ENCODE data around the gene OR1K1. TPM values are rescaled to one million over a fixed set of nuclear protein-coding genes. Genes with fewer than 3 reads are reported as not detected.

The OR1K1 gene, protein sequence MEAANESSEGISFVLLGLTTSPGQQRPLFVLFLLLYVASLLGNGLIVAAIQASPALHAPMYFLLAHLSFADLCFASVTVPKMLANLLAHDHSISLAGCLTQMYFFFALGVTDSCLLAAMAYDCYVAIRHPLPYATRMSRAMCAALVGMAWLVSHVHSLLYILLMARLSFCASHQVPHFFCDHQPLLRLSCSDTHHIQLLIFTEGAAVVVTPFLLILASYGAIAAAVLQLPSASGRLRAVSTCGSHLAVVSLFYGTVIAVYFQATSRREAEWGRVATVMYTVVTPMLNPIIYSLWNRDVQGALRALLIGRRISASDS
- not detected for polyA plus RNA-seq
- long read RNA-seq, donor 1 = 0 reads
- long read RNA-seq, donor 2 = 0 reads
- long read RNA-seq, donor 3 = 0 reads
- long read RNA-seq, donor 4 = 0 reads
- long read RNA-seq, donor 5 = 0 reads
- long read RNA-seq, donor 6 = 0 reads
- long read RNA-seq, donor 7 = 0 reads
- long read RNA-seq, donor 8 = 0 reads
- long read RNA-seq, donor 9 = 0 reads
- long read RNA-seq, donor 10 = 0 reads
- long read RNA-seq, donor 11 = 0 reads

DNA sequence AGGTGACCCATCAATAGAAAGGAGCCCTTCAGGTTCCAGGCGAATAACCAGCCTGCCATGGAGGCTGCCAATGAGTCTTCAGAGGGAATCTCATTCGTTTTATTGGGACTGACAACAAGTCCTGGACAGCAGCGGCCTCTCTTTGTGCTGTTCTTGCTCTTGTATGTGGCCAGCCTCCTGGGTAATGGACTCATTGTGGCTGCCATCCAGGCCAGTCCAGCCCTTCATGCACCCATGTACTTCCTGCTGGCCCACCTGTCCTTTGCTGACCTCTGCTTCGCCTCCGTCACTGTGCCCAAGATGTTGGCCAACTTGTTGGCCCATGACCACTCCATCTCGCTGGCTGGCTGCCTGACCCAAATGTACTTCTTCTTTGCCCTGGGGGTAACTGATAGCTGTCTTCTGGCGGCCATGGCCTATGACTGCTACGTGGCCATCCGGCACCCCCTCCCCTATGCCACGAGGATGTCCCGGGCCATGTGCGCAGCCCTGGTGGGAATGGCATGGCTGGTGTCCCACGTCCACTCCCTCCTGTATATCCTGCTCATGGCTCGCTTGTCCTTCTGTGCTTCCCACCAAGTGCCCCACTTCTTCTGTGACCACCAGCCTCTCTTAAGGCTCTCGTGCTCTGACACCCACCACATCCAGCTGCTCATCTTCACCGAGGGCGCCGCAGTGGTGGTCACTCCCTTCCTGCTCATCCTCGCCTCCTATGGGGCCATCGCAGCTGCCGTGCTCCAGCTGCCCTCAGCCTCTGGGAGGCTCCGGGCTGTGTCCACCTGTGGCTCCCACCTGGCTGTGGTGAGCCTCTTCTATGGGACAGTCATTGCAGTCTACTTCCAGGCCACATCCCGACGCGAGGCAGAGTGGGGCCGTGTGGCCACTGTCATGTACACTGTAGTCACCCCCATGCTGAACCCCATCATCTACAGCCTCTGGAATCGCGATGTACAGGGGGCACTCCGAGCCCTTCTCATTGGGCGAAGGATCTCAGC, at the start of gene OR1K1:
Gene OR1K1 (plus strand): TSS at position 58 of the 995 bp plus-strand sequence. CDS start 0 bp downstream, at position 58.
- Histone ChIP-seq H3K9me3 (ENCODE audit: control insufficient read depth, low read depth, low read length) (no peaks in the 10 kb centered on the region), H3K27me3 (ENCODE audit: control insufficient read depth, insufficient read depth, low read length) (no peaks in the 10 kb centered on the region), H3K27ac (ENCODE audit: low read length) (no peak within 1 kb of the TSS), H3K4me1 (ENCODE audit: control insufficient read depth, insufficient read depth, low read length) (no peaks in the 10 kb centered on the region), H3K4me3 (ENCODE audit: low read length) (no peak within 1 kb of the TSS), H3K36me3 (ENCODE audit: control insufficient read depth, insufficient read depth, low read length) (no peaks in the 10 kb centered on the region)
- DNase-seq = no peak
- WGBS (ENCODE audit: insufficient coverage, low lambda C conversion rate) = 100% methylated on average over 1 of the region's 30 CpGs

DNA sequence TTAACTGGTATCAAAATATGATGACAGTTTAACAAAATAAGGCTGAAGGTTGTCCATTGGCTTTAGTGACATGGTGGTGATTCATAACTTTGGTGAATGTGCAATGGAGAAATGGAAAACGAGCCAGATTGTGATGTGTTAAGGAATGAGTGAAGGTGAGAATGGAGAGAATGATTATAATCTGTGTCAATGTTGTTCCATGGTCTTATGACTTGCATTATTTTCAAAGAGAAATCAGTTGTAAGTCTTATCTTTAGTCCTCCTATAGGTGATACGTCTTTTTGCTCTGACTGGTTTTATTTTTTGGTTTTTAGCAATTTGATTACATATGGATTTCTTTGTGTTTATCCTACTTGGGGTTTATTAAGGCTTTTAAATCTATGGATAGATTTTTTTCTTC, 45.1 kb upstream of the OR1K1 start:
- no peak overlapping the region for H3K27ac ChIP-seq (ENCODE audit: low read length)
- 21% methylated on average over 2 of the region's 2 CpGs for WGBS (ENCODE audit: insufficient coverage, low lambda C conversion rate)
- no peaks in the 10 kb centered on the region for H3K9me3 ChIP-seq (ENCODE audit: control insufficient read depth, low read depth, low read length)

DNA sequence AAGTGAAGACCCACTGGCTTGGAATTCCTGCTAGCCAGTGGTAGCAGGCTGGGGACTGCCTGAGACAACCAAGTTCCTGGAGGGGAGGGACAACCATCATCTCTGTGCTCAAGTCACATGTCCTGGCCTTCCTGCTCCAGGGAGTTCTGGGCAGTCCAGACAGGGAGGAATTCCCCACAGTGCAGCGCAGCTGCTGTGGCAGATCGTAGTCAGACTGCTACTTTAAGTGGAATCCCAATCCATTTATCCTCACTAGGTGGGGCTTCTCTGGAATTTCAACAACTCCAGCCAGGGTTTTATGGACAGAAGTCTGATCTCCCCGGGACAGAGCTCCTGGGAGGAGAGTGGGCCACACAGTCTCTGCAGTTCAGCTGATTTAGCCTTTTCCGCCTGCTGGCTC, 32.1 kb upstream of the OR1K1 start:
- no peaks in the 10 kb centered on the region for H3K27me3 ChIP-seq (ENCODE audit: control insufficient read depth, insufficient read depth, low read length)
- H3K4me3 ChIP-seq (ENCODE audit: low read length) = no peak overlapping the region
- no peaks in the 10 kb centered on the region for H3K36me3 ChIP-seq (ENCODE audit: control insufficient read depth, insufficient read depth, low read length)
- H3K27ac ChIP-seq (ENCODE audit: low read length) = no peak overlapping the region
- no peak for DNase-seq
- H3K9me3 ChIP-seq (ENCODE audit: control insufficient read depth, low read depth, low read length) = no peaks in the 10 kb centered on the region
- no peaks in the 10 kb centered on the region for H3K4me1 ChIP-seq (ENCODE audit: control insufficient read depth, insufficient read depth, low read length)
- WGBS (ENCODE audit: insufficient coverage, low lambda C conversion rate) = no CpG with 5 or more reads among the region's 4 CpGs

More for the DNA sequence above, 45.1 kb upstream of the OR1K1 start:
- no peaks in the 10 kb centered on the region for H3K27me3 ChIP-seq (ENCODE audit: control insufficient read depth, insufficient read depth, low read length)
- no peak for DNase-seq
- no peaks in the 10 kb centered on the region for H3K4me1 ChIP-seq (ENCODE audit: control insufficient read depth, insufficient read depth, low read length)
- no peaks in the 10 kb centered on the region for H3K36me3 ChIP-seq (ENCODE audit: control insufficient read depth, insufficient read depth, low read length)
- no peak overlapping the region for H3K4me3 ChIP-seq (ENCODE audit: low read length)

DNA sequence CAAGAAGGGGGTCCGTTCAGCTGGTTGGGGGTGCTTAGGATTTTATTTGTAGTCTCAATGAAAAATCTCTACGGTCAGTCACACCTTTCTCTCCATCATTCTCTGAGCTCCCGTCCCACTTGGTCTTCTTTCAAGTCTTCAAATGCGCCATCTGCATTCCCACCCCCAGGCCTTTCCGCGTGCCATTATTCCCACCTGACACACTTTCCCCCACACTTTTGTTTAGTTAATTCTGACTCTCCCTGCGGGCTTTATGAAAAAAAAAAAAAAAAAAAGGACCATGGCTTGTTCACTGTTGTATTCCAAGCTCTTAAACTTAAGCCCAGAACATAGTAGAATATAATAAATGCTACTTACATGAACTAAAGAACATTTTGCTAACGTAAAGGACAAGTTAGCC, 22.9 kb upstream of the OR1K1 start:
- no peak for DNase-seq
- 100% methylated on average over 2 of the region's 8 CpGs for WGBS (ENCODE audit: insufficient coverage, low lambda C conversion rate)

DNA sequence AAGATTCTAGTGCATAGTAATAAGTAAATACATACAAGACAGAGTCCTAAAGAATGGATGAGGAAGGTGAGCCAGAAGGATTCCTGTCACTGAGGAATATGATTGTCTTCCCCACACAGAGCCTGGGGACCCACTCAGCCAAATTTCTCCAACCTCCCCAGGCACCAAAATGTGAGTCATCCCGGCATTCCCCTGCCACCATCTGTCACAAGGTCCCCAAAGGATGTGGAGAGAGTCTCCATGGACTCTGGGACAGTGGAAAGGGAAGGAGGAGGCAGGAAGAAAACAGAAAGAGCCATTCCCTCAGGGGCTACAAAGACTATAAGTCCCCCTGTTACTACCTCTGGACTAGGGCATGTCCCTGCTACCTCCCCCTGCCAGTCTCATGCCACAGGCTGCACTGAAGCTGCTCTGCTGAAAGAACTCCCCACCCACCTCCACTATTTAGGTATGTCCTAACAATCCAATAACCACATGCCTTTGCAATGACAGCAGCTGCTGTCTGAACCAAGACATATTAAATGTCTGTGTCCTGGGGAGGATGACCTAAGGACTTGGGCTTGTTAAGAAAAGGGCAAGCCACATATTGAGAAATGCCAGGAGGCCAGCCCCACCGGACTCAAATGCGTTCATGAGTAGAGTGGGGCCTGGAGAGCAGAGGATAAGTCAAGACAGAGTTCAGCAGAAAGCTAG, 21.8 kb upstream of the OR1K1 start:
- no peaks in the 10 kb centered on the region for H3K4me1 ChIP-seq (ENCODE audit: control insufficient read depth, insufficient read depth, low read length)
- H3K27me3 ChIP-seq (ENCODE audit: control insufficient read depth, insufficient read depth, low read length) = peaks cover 4% of the 10 kb centered on the region

More for the DNA sequence above, 22.9 kb upstream of the OR1K1 start:
- H3K4me3 ChIP-seq (ENCODE audit: low read length) = no peak overlapping the region
- no peaks in the 10 kb centered on the region for H3K36me3 ChIP-seq (ENCODE audit: control insufficient read depth, insufficient read depth, low read length)
- no peaks in the 10 kb centered on the region for H3K4me1 ChIP-seq (ENCODE audit: control insufficient read depth, insufficient read depth, low read length)
- peaks cover 4% of the 10 kb centered on the region for H3K27me3 ChIP-seq (ENCODE audit: control insufficient read depth, insufficient read depth, low read length)
- no peaks in the 10 kb centered on the region for H3K9me3 ChIP-seq (ENCODE audit: control insufficient read depth, low read depth, low read length)
- no peak overlapping the region for H3K27ac ChIP-seq (ENCODE audit: low read length)

DNA sequence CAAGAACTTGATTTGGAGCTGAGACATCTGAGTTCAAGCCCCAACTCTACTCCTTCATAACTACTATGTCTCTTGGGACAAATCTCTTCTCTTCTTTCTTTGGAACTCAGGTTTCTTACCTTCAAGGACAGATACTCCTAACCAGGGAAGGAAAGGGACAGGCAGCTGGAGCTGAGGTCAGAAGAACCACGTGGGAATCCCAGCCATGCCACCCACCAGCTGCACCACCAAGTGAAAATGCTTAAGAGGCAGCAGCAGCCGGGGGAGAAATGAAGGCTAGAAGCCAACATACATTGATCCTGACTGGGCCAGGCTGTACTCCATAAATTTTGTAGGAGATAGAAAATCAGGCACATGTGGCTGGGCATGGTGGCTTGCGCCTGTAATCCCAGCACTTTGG, 20.7 kb upstream of the OR1K1 start:
- no peaks in the 10 kb centered on the region for H3K4me1 ChIP-seq (ENCODE audit: control insufficient read depth, insufficient read depth, low read length)
- H3K36me3 ChIP-seq (ENCODE audit: control insufficient read depth, insufficient read depth, low read length) = no peaks in the 10 kb centered on the region
- no peak overlapping the region for H3K4me3 ChIP-seq (ENCODE audit: low read length)
- no peak overlapping the region for H3K27ac ChIP-seq (ENCODE audit: low read length)
- no peaks in the 10 kb centered on the region for H3K9me3 ChIP-seq (ENCODE audit: control insufficient read depth, low read depth, low read length)
- DNase-seq = no peak
- H3K27me3 ChIP-seq (ENCODE audit: control insufficient read depth, insufficient read depth, low read length) = peaks cover 4% of the 10 kb centered on the region
- WGBS (ENCODE audit: insufficient coverage, low lambda C conversion rate) = no CpG with 5 or more reads among the region's 3 CpGs

More for the DNA sequence above, 21.8 kb upstream of the OR1K1 start:
- H3K4me3 ChIP-seq (ENCODE audit: low read length) = no peak overlapping the region
- no peak for DNase-seq
- no peak overlapping the region for H3K27ac ChIP-seq (ENCODE audit: low read length)
- no peaks in the 10 kb centered on the region for H3K36me3 ChIP-seq (ENCODE audit: control insufficient read depth, insufficient read depth, low read length)
- no CpG with 5 or more reads among the region's 3 CpGs for WGBS (ENCODE audit: insufficient coverage, low lambda C conversion rate)
- H3K9me3 ChIP-seq (ENCODE audit: control insufficient read depth, low read depth, low read length) = no peaks in the 10 kb centered on the region

DNA sequence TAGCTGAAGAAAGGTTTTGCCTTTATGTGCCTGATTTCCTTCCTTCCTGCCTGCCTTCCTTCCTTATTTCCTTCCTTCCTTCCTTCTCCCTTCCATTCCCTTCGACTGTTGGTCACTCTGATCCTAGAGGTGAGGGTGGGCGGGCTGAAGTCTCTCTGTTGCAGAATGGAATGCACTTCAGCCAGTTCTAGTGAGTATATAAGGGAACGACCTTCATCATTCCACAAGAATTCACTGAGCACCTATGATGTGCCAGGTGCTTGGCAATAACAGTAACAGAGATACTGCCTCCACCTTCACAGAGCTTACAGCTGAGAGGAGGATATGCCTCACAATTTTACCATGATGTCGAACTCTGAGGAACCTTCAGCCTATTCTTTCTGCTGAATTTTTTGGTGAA, 19.9 kb upstream of the OR1K1 start:
- no peak for DNase-seq
- Histone ChIP-seq H3K36me3 (ENCODE audit: control insufficient read depth, insufficient read depth, low read length) (no peaks in the 10 kb centered on the region), H3K27ac (ENCODE audit: low read length) (no peak overlapping the region), H3K4me1 (ENCODE audit: control insufficient read depth, insufficient read depth, low read length) (no peaks in the 10 kb centered on the region), H3K4me3 (ENCODE audit: low read length) (no peak overlapping the region), H3K27me3 (ENCODE audit: control insufficient read depth, insufficient read depth, low read length) (peaks cover 4% of the 10 kb centered on the region), H3K9me3 (ENCODE audit: control insufficient read depth, low read depth, low read length) (no peaks in the 10 kb centered on the region)
- 83% methylated on average over 1 of the region's 4 CpGs for WGBS (ENCODE audit: insufficient coverage, low lambda C conversion rate)

DNA sequence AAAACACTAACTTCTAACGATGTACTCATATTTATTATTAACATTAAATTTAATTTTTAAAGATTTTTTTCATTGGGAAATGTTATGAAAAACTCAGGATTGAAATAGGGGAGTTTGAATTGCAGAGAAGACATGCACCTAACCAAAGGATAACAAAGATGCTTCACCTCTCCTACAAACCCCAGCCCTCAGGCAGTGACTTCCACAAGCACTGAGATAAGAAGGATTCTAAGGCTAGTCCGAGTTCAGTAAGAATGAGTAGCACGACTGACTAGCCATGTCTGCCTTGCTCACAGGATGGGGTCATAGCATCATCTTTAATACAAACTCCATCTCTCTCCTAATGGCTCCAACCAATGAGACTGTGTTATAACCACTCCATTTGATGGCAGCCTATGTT, 18.3 kb upstream of the OR1K1 start:
- Histone ChIP-seq H3K27ac (ENCODE audit: low read length) (no peak overlapping the region), H3K4me1 (ENCODE audit: control insufficient read depth, insufficient read depth, low read length) (no peaks in the 10 kb centered on the region), H3K9me3 (ENCODE audit: control insufficient read depth, low read depth, low read length) (no peaks in the 10 kb centered on the region), H3K36me3 (ENCODE audit: control insufficient read depth, insufficient read depth, low read length) (no peaks in the 10 kb centered on the region), H3K27me3 (ENCODE audit: control insufficient read depth, insufficient read depth, low read length) (peaks cover 4% of the 10 kb centered on the region), H3K4me3 (ENCODE audit: low read length) (no peak overlapping the region)
- no peak for DNase-seq
- no CpG with 5 or more reads among the region's 3 CpGs for WGBS (ENCODE audit: insufficient coverage, low lambda C conversion rate)

DNA sequence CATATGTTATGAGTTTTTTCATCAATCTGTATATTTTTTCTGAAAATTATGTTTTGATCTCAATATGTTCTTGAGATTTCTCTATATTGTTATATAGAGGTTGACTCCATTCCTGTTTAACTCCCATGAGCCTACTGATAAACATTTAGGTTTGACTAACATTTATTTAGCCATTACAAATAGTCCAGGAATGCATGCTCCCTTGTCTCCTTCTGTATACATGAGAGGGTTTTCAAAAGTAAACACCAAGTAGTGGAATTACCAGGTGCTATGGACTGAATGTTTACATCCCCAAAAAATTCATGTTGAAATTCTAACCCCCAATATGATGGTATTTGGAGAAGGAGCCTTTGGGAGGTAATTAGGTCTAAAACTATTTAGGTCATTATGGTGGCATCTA, 14.7 kb upstream of the OR1K1 start:
- H3K9me3 ChIP-seq (ENCODE audit: control insufficient read depth, low read depth, low read length) = no peaks in the 10 kb centered on the region

DNA sequence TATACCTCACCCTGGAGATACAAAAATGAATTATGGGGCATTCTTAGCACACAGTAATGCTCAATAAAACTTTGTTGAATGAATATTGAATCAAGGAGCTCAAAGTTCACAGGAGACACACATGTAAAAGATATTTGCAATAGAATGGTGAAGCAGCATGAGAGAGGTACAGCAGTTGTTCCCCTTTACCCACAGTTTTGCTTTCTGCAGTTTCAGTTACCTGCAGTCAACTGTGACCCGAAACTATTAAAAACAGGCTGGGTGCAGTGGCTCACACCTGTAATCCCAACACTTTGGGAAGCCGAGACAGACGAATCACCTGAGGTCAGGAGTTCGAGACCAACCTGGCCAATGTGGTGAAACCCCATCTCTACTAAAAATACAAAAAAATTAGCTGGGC, 13.6 kb upstream of the OR1K1 start:
- Histone ChIP-seq H3K36me3 (ENCODE audit: control insufficient read depth, insufficient read depth, low read length) (no peaks in the 10 kb centered on the region), H3K27me3 (ENCODE audit: control insufficient read depth, insufficient read depth, low read length) (no peaks in the 10 kb centered on the region), H3K4me1 (ENCODE audit: control insufficient read depth, insufficient read depth, low read length) (no peaks in the 10 kb centered on the region), H3K27ac (ENCODE audit: low read length) (no peak overlapping the region), H3K9me3 (ENCODE audit: control insufficient read depth, low read depth, low read length) (no peaks in the 10 kb centered on the region), H3K4me3 (ENCODE audit: low read length) (no peak overlapping the region)
- DNase-seq = no peak
- no CpG with 5 or more reads among the region's 4 CpGs for WGBS (ENCODE audit: insufficient coverage, low lambda C conversion rate)

More for the DNA sequence above, 14.7 kb upstream of the OR1K1 start:
- Histone ChIP-seq H3K4me3 (ENCODE audit: low read length) (no peak overlapping the region), H3K36me3 (ENCODE audit: control insufficient read depth, insufficient read depth, low read length) (no peaks in the 10 kb centered on the region), H3K4me1 (ENCODE audit: control insufficient read depth, insufficient read depth, low read length) (no peaks in the 10 kb centered on the region), H3K27me3 (ENCODE audit: control insufficient read depth, insufficient read depth, low read length) (no peaks in the 10 kb centered on the region), H3K27ac (ENCODE audit: low read length) (no peak overlapping the region)
- no peak for DNase-seq

Data from large intestine (tissue), 12 donors.